H9 (cell line): ENCODE results near the gene DHCR24. TPM values are rescaled to one million over a fixed set of nuclear protein-coding genes. Genes with fewer than 3 reads are reported as not detected.

Source experiments
- DNase-seq: peaks from one replicate; pipeline ENCODE4 v3.0.0-alpha.2; 2017
- H2AFZ ChIP-seq: one replicate; pipeline ENCODE4 v1.6.1; 2013; ENCODE audit warnings: mild to moderate bottlenecking, low read length, control low read depth, moderate library complexity
- H2AK5ac ChIP-seq: 2 replicates; pipeline ENCODE4 v1.6.1; 2013; ENCODE audit warnings: low read length, control low read depth, mixed read lengths; ENCODE audit not compliant: insufficient read length
- H2BK120ac ChIP-seq: one replicate; pipeline ENCODE4 v1.6.1; 2013; ENCODE audit warnings: low read depth, mild to moderate bottlenecking, low read length, control low read depth, inconsistent platforms; ENCODE audit not compliant: poor library complexity, severe bottlenecking
- H2BK12ac ChIP-seq: 2 replicates; pipeline ENCODE4 v1.6.1; 2013; ENCODE audit warnings: low read length, control low read depth, mixed read lengths, low read depth; ENCODE audit not compliant: insufficient read length
- H2BK15ac ChIP-seq: 2 replicates; pipeline ENCODE4 v1.6.1; 2013; ENCODE audit warnings: low read depth, low read length, control low read depth
- H2BK20ac ChIP-seq: one replicate; pipeline ENCODE4 v1.6.1; 2013; ENCODE audit warnings: low read depth, mild to moderate bottlenecking, low read length, control low read depth, inconsistent platforms; ENCODE audit not compliant: poor library complexity, severe bottlenecking
- H2BK5ac ChIP-seq: 2 replicates; pipeline ENCODE4 v1.6.1; 2013; ENCODE audit warnings: low read length, control low read depth, mixed read lengths; ENCODE audit not compliant: insufficient read length
- H3K14ac ChIP-seq: 2 replicates; pipeline ENCODE4 v1.6.1; 2013; ENCODE audit warnings: low read length, control low read depth; ENCODE audit not compliant: insufficient read depth
- H3K18ac ChIP-seq: 2 replicates; pipeline ENCODE4 v1.6.1; 2013; ENCODE audit warnings: low read depth, mild to moderate bottlenecking, mixed read lengths, low read length, control low read depth; ENCODE audit not compliant: insufficient read length
- H3K23ac ChIP-seq: 2 replicates; pipeline ENCODE4 v1.6.1; 2013; ENCODE audit warnings: low read length, control low read depth, mixed read lengths, low read depth; ENCODE audit not compliant: insufficient read length
- H3K23me2 ChIP-seq: 2 replicates; pipeline ENCODE4 v1.6.1; 2013; ENCODE audit warnings: low read depth, mild to moderate bottlenecking, mixed read lengths, low read length, control low read depth; ENCODE audit not compliant: insufficient read length, poor library complexity, severe bottlenecking
- H3K27ac ChIP-seq: 2 replicates; pipeline ENCODE4 v1.5.1; 2013; ENCODE audit warnings: low read length, control low read depth, mixed read lengths, low read depth; ENCODE audit not compliant: insufficient read length
- H3K27me3 ChIP-seq: 2 replicates; pipeline ENCODE4 v1.6.1; 2013; ENCODE audit warnings: low read length, control low read depth, inconsistent platforms; ENCODE audit not compliant: insufficient read depth
- H3K4ac ChIP-seq: 2 replicates; pipeline ENCODE4 v1.6.1; 2013; ENCODE audit warnings: low read depth, mild to moderate bottlenecking, control low read depth, inconsistent platforms, low read length, moderate library complexity
- H3K4me1 ChIP-seq: 2 replicates; pipeline ENCODE4 v1.6.1; 2013; ENCODE audit warnings: low read length, control low read depth, inconsistent platforms; ENCODE audit not compliant: insufficient read depth
- H3K4me2 ChIP-seq: 2 replicates; pipeline ENCODE4 v1.6.1; 2013; ENCODE audit warnings: low read length, control low read depth, mixed read lengths; ENCODE audit not compliant: insufficient read length, insufficient read depth
- H3K56ac ChIP-seq: 2 replicates; pipeline ENCODE4 v1.6.1; 2013; ENCODE audit warnings: low read depth, mild to moderate bottlenecking, mixed read lengths, low read length, control low read depth; ENCODE audit not compliant: insufficient read length
- H3K79me1 ChIP-seq: 2 replicates; pipeline ENCODE4 v1.6.1; 2013; ENCODE audit warnings: low read depth, mild to moderate bottlenecking, moderate library complexity, low read length, control low read depth, inconsistent platforms; ENCODE audit not compliant: insufficient read depth, poor library complexity, severe bottlenecking
- H3K79me2 ChIP-seq: 2 replicates; pipeline ENCODE4 v1.6.1; 2013; ENCODE audit warnings: low read length, control low read depth, inconsistent platforms; ENCODE audit not compliant: insufficient read depth
- H3K9ac ChIP-seq: 2 replicates; pipeline ENCODE4 v1.6.1; 2013; ENCODE audit warnings: low read length, control low read depth, mixed read lengths; ENCODE audit not compliant: insufficient read length; ENCODE audit errors: extremely low read depth
- H3K9me3 ChIP-seq: one replicate; pipeline ENCODE4 v1.6.1; 2013; ENCODE audit warnings: low read depth, low read length, inconsistent platforms; ENCODE audit not compliant: control insufficient read depth
- H3T11ph ChIP-seq: one replicate; pipeline ENCODE4 v1.6.1; 2013; ENCODE audit warnings: mild to moderate bottlenecking, low read length, control low read depth, inconsistent platforms
- H4K20me1 ChIP-seq: one replicate; pipeline ENCODE4 v1.6.1; 2013; ENCODE audit not compliant: control insufficient read depth, insufficient read length, insufficient read depth
- H4K5ac ChIP-seq: 2 replicates; pipeline ENCODE4 v1.6.1; 2013; ENCODE audit warnings: low read depth, mild to moderate bottlenecking, mixed read lengths, low read length, control low read depth; ENCODE audit not compliant: insufficient read length
- H4K8ac ChIP-seq: replicated peaks from 2 replicates; pipeline ENCODE4 v1.6.1; 2013; ENCODE audit warnings: low read length, control low read depth, mixed read lengths, low read depth; ENCODE audit not compliant: insufficient read length
- H4K91ac ChIP-seq: 2 replicates; pipeline ENCODE4 v1.6.1; 2013; ENCODE audit warnings: low read depth, mild to moderate bottlenecking, moderate library complexity, mixed read lengths, low read length, control low read depth; ENCODE audit not compliant: insufficient read length
- H3K27ac Mint-ChIP-seq, 3 experiments: 2 replicates in 2 of 3; 3 replicates in 1 of 3; pipeline ENCODE4 v1.8.0; 2020 to 2021; ENCODE audit warnings: mixed read lengths in 3 of 3, mild to moderate bottlenecking in 1 of 3, moderate library complexity in 1 of 3
- H3K27me3 Mint-ChIP-seq: 2 replicates; pipeline ENCODE4 v1.8.0; 2021; ENCODE audit warnings: low read depth, mild to moderate bottlenecking, moderate library complexity, mixed read lengths
- H3K36me3 Mint-ChIP-seq, 3 experiments: 2 replicates in 2 of 3; 3 replicates in 1 of 3; pipeline ENCODE4 v1.8.0; 2020 to 2021; ENCODE audit warnings: low read depth in 3 of 3, mixed read lengths in 3 of 3; ENCODE audit not compliant: insufficient read depth in 1 of 3
- H3K4me1 Mint-ChIP-seq, 2 experiments: 2 replicates each; pipeline ENCODE4 v1.8.0; 2020; ENCODE audit warnings: mixed read lengths in 2 of 2
- H3K4me3 Mint-ChIP-seq, 2 experiments: 2 replicates in 1 of 2; 3 replicates in 1 of 2; pipeline ENCODE4 v1.8.0; 2020 to 2021; ENCODE audit warnings: mild to moderate bottlenecking in 2 of 2, mixed read lengths in 2 of 2, moderate library complexity in 1 of 2
- H3K9me3 Mint-ChIP-seq, 2 experiments: 2 replicates in 1 of 2; 3 replicates in 1 of 2; pipeline ENCODE4 v1.8.0; 2020; ENCODE audit warnings: mild to moderate bottlenecking in 2 of 2, mixed read lengths in 2 of 2, moderate library complexity in 1 of 2
- WGBS: extraction: QIAGEN DNeasy Blood & Tissue Kit; methylation state at CpG from one replicate; pipeline ENCODE4 v1.1.7; 2013; ENCODE audit warnings: missing lambda C conversion rate, low lambda C conversion rate, mixed read lengths; ENCODE audit not compliant: insufficient read length; ENCODE audit errors: extremely low coverage; 5-methylcytosine and 5-hydroxymethylcytosine counted together
- total RNA-seq: library from RNA; stranded (reverse); gene quantifications from 2 replicates; pipeline ENCODE4 v1.2.1, GENCODE V29; 2021
- TF ChIP-seq, protein P1 (sequence below): fragments of 200-600 bp; sonication (generic); conservative IDR thresholded peaks from 3 replicates; pipeline ENCODE4 v1.8.0; 2021; ENCODE audit warnings: antibody characterized with exemption, mild to moderate bottlenecking

Gene DHCR24
- total RNA-seq, 1 experiment from 2014 or later, result 318 TPM

- no peaks in the 10 kb centered on the region for H3K9me3 ChIP-seq
- H3T11ph ChIP-seq, result no peak overlapping the region
- H3K79me2 ChIP-seq, result no peaks in the 10 kb centered on the region
- no peak overlapping the region for H2BK12ac ChIP-seq
- H2AK5ac ChIP-seq, result no peak overlapping the region
- H3K9me3 Mint-ChIP-seq, result no peaks in the 10 kb centered on the region
- H3K4me1 ChIP-seq, result no peaks in the 10 kb centered on the region
- no peak overlapping the region for H3K56ac ChIP-seq
- H2BK15ac ChIP-seq, result no peak overlapping the region
- no peak overlapping the region for H3K9ac ChIP-seq
- H3K4me3 Mint-ChIP-seq, result no peak overlapping the region
- H4K20me1 ChIP-seq, result no peaks in the 10 kb centered on the region
- no peaks in the 10 kb centered on the region for H3K27me3 ChIP-seq
- no peak overlapping the region for H3K14ac ChIP-seq
- no peak overlapping the region for H3K27ac ChIP-seq
- no peak overlapping the region for H3K4me2 ChIP-seq
- H3K4ac ChIP-seq, result no peak overlapping the region
- no peak overlapping the region for H4K91ac ChIP-seq
- no peak overlapping the region for H2BK20ac ChIP-seq
- H3K79me1 ChIP-seq, result no peaks in the 10 kb centered on the region
- no peak overlapping the region for H2AFZ ChIP-seq
- no peak overlapping the region for H3K27ac Mint-ChIP-seq
- no peaks in the 10 kb centered on the region; the same call in 1 of the 2 replicates for H3K27me3 Mint-ChIP-seq
- H3K18ac ChIP-seq, result no peak overlapping the region
- no peaks in the 10 kb centered on the region for H3K36me3 Mint-ChIP-seq
- no peak overlapping the region for H4K8ac ChIP-seq
- no CpG with 5 or more reads among the region's 1 CpG for WGBS
- H2BK5ac ChIP-seq, result no peak overlapping the region
- H3K23ac ChIP-seq, result no peak overlapping the region
- no peaks in the 10 kb centered on the region for H3K23me2 ChIP-seq
- H2BK120ac ChIP-seq, result no peak overlapping the region
- TF ChIP-seq, protein P1, sequence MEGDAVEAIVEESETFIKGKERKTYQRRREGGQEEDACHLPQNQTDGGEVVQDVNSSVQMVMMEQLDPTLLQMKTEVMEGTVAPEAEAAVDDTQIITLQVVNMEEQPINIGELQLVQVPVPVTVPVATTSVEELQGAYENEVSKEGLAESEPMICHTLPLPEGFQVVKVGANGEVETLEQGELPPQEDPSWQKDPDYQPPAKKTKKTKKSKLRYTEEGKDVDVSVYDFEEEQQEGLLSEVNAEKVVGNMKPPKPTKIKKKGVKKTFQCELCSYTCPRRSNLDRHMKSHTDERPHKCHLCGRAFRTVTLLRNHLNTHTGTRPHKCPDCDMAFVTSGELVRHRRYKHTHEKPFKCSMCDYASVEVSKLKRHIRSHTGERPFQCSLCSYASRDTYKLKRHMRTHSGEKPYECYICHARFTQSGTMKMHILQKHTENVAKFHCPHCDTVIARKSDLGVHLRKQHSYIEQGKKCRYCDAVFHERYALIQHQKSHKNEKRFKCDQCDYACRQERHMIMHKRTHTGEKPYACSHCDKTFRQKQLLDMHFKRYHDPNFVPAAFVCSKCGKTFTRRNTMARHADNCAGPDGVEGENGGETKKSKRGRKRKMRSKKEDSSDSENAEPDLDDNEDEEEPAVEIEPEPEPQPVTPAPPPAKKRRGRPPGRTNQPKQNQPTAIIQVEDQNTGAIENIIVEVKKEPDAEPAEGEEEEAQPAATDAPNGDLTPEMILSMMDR, result no peak
- peaks cover 6 to 12% of the 10 kb centered on the region in 2 experiments; a peak in 3 of 4 replicates for H3K4me1 Mint-ChIP-seq
- no peak overlapping the region for H4K5ac ChIP-seq
- no peak for DNase-seq
Measured at GRCh38 chr1:54894271-54894670, 7.3 kb upstream of the DHCR24 start.
